Measurements from ENCODE around the gene FXYD1.

- TF ChIP-seq CTCF (IDR thresholded peaks at IDR 0.05; ENCODE audit: borderline replicate concordance, extremely low read depth, low read length, poor library complexity, severe bottlenecking) (peak; percentile 53), EZH2 (IDR thresholded peaks at IDR 0.05; ENCODE audit: borderline replicate concordance, low read depth, low read length, severe bottlenecking) (no peak)
These were observed 4.1 kb downstream of the FXYD1 start for GRCh38 chr19:35142606-35143230.

Data from DND-41 (cell line).